SU-DHL-6 (cell line): ENCODE results near the gene ST7.

Source experiments
- EZH2phosphoT487 ChIP-seq: fragments of 200-600 bp; sonication (generic), shearing (Covaris generic); conservative IDR thresholded peaks from 2 replicates; pipeline ENCODE4 v1.6.1; 2018; ENCODE audit warnings: mild to moderate bottlenecking, antibody characterized with exemption, low read length, moderate library complexity, mixed read lengths
- TF ChIP-seq, protein P1 (sequence below): fragments of 200-600 bp; sonication (generic); IDR thresholded peaks from one replicate; pipeline ENCODE4 v1.5.1; 2017; ENCODE audit warnings: antibody characterized with exemption, mild to moderate bottlenecking, low read length, moderate library complexity; ENCODE audit not compliant: insufficient read depth, poor library complexity, severe bottlenecking

DNA sequence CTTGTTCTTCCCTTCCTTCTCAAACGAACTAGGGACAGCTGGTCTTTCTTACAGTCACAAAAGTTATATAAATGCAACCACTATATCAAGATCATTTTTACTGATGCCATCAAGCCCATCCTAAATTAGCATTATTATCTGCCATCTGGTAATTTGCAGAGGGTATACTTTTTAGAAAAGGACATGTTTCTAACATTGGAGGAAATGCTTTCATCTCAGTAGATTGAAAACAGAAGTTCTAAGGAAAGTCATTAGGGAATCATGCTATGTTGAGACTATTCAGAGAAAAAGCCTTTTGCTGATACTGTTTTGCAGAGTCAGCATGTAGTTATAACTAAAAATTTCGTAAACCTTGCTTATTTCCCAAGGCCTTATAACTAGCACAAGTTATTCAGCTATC lies 222.9 kb downstream of the ST7 start:
- TF ChIP-seq, protein P1, sequence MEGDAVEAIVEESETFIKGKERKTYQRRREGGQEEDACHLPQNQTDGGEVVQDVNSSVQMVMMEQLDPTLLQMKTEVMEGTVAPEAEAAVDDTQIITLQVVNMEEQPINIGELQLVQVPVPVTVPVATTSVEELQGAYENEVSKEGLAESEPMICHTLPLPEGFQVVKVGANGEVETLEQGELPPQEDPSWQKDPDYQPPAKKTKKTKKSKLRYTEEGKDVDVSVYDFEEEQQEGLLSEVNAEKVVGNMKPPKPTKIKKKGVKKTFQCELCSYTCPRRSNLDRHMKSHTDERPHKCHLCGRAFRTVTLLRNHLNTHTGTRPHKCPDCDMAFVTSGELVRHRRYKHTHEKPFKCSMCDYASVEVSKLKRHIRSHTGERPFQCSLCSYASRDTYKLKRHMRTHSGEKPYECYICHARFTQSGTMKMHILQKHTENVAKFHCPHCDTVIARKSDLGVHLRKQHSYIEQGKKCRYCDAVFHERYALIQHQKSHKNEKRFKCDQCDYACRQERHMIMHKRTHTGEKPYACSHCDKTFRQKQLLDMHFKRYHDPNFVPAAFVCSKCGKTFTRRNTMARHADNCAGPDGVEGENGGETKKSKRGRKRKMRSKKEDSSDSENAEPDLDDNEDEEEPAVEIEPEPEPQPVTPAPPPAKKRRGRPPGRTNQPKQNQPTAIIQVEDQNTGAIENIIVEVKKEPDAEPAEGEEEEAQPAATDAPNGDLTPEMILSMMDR: no peak
- no peak for TF ChIP-seq EZH2phosphoT487
